C4-2B (cell line): Measurements from ENCODE around the gene SLC36A1.

Experiments
- ZFX ChIP-seq: fragments of 450-650 bp; IDR thresholded peaks from 2 replicates; pipeline ENCODE4 v1.6.1; 2017
- TF ChIP-seq, protein P1 (sequence below): fragments of 450-650 bp; conservative IDR thresholded peaks from 2 replicates; pipeline ENCODE4 v1.5.1; 2017; ENCODE audit warnings: mild to moderate bottlenecking

DNA sequence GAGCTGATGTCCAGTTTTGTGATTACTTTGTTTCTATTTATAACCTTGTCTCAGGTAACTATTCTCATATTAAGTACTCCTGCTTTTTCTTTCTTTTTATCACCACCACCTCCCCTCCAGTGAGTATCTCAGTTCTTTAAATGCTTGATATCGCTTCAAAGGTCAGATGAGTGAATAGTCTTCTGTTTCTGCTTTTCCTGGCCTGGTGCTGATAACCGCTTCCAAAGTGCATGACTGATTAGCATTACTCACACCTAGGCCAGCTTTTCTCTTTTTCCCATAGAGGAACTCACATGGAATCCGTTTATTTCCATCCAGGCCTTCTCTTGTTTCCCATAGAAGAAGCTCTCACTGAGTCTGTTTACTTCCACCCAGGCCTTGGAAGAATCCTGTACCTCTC, 3.2 kb downstream of the SLC36A1 start:
- TF ChIP-seq, protein P1, sequence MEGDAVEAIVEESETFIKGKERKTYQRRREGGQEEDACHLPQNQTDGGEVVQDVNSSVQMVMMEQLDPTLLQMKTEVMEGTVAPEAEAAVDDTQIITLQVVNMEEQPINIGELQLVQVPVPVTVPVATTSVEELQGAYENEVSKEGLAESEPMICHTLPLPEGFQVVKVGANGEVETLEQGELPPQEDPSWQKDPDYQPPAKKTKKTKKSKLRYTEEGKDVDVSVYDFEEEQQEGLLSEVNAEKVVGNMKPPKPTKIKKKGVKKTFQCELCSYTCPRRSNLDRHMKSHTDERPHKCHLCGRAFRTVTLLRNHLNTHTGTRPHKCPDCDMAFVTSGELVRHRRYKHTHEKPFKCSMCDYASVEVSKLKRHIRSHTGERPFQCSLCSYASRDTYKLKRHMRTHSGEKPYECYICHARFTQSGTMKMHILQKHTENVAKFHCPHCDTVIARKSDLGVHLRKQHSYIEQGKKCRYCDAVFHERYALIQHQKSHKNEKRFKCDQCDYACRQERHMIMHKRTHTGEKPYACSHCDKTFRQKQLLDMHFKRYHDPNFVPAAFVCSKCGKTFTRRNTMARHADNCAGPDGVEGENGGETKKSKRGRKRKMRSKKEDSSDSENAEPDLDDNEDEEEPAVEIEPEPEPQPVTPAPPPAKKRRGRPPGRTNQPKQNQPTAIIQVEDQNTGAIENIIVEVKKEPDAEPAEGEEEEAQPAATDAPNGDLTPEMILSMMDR = no peak
- TF ChIP-seq ZFX = no peak
